Measurements from ENCODE around the gene OR10H5. TPM values are rescaled to one million over a fixed set of nuclear protein-coding genes. Genes with fewer than 3 reads are reported as not detected.

Gene OR10H5
- total RNA-seq, 1 donor from 2014 or later, result not detected

GRCh38 chr19:15776991-15777970 is 10.2 kb upstream of the OR10H5 start:
- H3K9me3 Mint-ChIP-seq (ENCODE audit: unreplicated experiment), result peaks cover 23% of the 10 kb centered on the region
- no peaks in the 10 kb centered on the region for H3K4me1 Mint-ChIP-seq (ENCODE audit: unreplicated experiment)
- H3K36me3 Mint-ChIP-seq (ENCODE audit: unreplicated experiment), result no peaks in the 10 kb centered on the region
- H3K4me3 Mint-ChIP-seq (ENCODE audit: unreplicated experiment), result no peak overlapping the region
- no peak overlapping the region for H3K27ac Mint-ChIP-seq (ENCODE audit: unreplicated experiment)
- H3K27me3 Mint-ChIP-seq (ENCODE audit: unreplicated experiment), result no peaks in the 10 kb centered on the region
- peak; percentile 76 for DNase-seq (ENCODE audit: extremely low spot score, unreplicated experiment)
- no peak for TF ChIP-seq CTCF (IDR thresholded peaks at IDR 0.05)

- H3K4me1 Mint-ChIP-seq (ENCODE audit: unreplicated experiment), result no peaks in the 10 kb centered on the region
- no peaks in the 10 kb centered on the region for H3K27me3 Mint-ChIP-seq (ENCODE audit: unreplicated experiment)
- no peak overlapping the region for H3K27ac Mint-ChIP-seq (ENCODE audit: unreplicated experiment)
- no peak for TF ChIP-seq CTCF (IDR thresholded peaks at IDR 0.05)
- no peak for DNase-seq (ENCODE audit: extremely low spot score, unreplicated experiment)
- H3K36me3 Mint-ChIP-seq (ENCODE audit: unreplicated experiment), result no peaks in the 10 kb centered on the region
- H3K9me3 Mint-ChIP-seq (ENCODE audit: unreplicated experiment), result peaks cover 14% of the 10 kb centered on the region
- H3K4me3 Mint-ChIP-seq (ENCODE audit: unreplicated experiment), result no peak overlapping the region
Measured at GRCh38 chr19:15779756-15780476, 7.5 kb upstream of the OR10H5 start.

DNA sequence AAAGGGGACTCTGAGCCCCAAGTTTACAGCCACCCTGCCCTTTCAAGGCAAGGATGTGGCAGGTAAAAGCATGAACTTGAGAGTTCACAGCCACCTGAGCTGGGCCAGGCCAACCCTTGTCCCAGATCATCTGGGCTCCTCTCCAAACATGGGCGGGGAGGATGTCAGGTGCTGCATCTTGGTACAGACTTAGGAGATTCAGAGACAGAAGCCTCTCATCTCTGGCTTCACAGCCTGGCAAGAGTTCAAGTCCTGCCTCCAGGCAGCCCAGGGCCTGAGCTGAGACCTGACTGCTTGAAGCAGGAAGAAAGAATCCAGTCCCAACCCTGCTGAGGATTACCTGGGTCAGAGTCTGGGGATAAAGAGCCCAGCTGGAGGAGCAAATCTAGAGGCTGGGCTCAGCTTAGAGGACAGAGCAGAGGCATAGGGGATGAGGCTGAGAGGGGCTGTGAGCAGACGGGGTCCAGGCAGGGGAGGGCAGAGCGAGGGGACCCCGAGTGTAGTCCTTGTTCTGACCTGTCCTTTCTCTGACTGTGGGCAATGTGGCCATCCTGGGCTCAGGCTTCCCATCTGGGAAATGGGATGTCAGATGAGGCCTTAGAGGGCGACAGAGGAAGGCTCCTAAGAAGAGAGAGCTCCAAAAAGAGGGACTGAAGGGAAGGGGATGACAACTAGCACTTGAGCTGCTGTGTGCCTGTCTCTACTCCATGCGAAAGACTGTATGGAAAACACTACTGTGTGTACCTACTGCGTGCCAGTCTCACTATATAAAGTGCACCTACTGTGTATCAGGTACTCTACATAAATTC is 6.6 kb upstream of the OR10H5 start:
- H3K9me3 Mint-ChIP-seq (ENCODE audit: unreplicated experiment), result peaks cover 6% of the 10 kb centered on the region
- H3K27ac Mint-ChIP-seq (ENCODE audit: unreplicated experiment), result no peak overlapping the region
- no peak overlapping the region for H3K4me3 Mint-ChIP-seq (ENCODE audit: unreplicated experiment)
- no peaks in the 10 kb centered on the region for H3K36me3 Mint-ChIP-seq (ENCODE audit: unreplicated experiment)
- no peak for DNase-seq (ENCODE audit: extremely low spot score, unreplicated experiment)
- no peaks in the 10 kb centered on the region for H3K27me3 Mint-ChIP-seq (ENCODE audit: unreplicated experiment)
- no peak for TF ChIP-seq CTCF (IDR thresholded peaks at IDR 0.05)
- H3K4me1 Mint-ChIP-seq (ENCODE audit: unreplicated experiment), result no peaks in the 10 kb centered on the region

- Mint-ChIP-seq H3K36me3 (ENCODE audit: unreplicated experiment) (no peaks in the 10 kb centered on the region), H3K9me3 (ENCODE audit: unreplicated experiment) (peaks cover 2% of the 10 kb centered on the region), H3K27ac (ENCODE audit: unreplicated experiment) (no peak overlapping the region), H3K4me1 (ENCODE audit: unreplicated experiment) (no peaks in the 10 kb centered on the region), H3K27me3 (ENCODE audit: unreplicated experiment) (no peaks in the 10 kb centered on the region), H3K4me3 (ENCODE audit: unreplicated experiment) (no peak overlapping the region)
- no peak for TF ChIP-seq CTCF (IDR thresholded peaks at IDR 0.05)
- no peak for DNase-seq (ENCODE audit: extremely low spot score, unreplicated experiment)
Measured at GRCh38 chr19:15781661-15782060, 5.8 kb upstream of the OR10H5 start.
